Stimulated activated CD4-positive, alpha-beta T cell treated with anti-CD3 and anti-CD28 coated beads, TNF-alpha, amount 100 ng/mL, for 4 hours (primary cell): ENCODE results near the gene CD300C.
"Not testable (repeated sequence)": the region's sequence is repeated elsewhere in the genome, so short reads cannot be mapped to it uniquely, and the experiment has no call there.

Source experiments
- DNase-seq, 3 experiments: peaks; one replicate each; pipeline ENCODE4 v3.0.0-alpha.2; 2020; ENCODE audit warnings: low read depth in 3 of 3

CD300C gene

GRCh38 chr17:74513987-74514631 is 31.8 kb downstream of the CD300C start:
- no peak for DNase-seq

- DNase-seq = no peak
Observed at GRCh38 chr17:74512624-74513091, 33.3 kb downstream of the CD300C start.

DNA sequence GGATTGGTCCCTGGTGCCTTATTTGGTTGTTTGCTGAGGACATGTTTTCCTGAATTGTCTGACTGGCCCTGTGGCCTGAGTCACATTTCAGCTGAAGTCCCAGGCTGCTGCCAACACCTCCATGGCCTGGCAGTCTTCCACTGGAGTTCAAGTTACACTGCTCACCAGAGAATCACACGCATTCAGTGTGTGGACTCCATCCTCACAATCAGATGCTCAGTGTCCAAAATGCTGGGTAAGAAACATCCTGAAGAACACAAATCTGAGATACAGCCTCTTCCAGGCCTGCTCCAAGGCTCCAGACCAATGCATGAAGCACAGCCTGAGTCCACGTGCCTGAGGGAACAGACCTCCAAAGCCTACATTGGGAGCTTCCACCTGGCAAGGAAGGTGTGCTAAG is 33.9 kb downstream of the CD300C start:
- no peak for DNase-seq

DNA sequence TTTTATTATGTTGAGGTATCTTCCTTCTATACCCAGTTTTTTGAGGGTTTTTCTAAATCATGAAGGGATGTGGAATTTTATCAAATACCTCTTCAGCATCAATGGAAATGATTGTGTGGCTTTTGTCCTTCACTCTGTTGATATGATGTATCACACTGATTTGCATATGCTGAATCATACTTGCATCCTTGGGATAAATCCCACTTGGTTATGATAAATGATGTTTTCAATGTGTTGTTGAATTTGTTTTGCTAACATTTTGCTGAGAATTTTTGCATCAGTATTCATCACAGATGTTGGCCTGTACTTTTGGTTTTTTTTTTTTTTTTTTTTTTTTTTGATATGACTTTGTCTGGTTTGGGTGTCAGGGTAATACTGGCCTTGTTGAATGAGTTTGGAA is 37.8 kb downstream of the CD300C start:
- no peak for DNase-seq

- not testable (repeated sequence) for DNase-seq
Observed at GRCh38 chr17:74503949-74504348, 42.0 kb downstream of the CD300C start.

DNA sequence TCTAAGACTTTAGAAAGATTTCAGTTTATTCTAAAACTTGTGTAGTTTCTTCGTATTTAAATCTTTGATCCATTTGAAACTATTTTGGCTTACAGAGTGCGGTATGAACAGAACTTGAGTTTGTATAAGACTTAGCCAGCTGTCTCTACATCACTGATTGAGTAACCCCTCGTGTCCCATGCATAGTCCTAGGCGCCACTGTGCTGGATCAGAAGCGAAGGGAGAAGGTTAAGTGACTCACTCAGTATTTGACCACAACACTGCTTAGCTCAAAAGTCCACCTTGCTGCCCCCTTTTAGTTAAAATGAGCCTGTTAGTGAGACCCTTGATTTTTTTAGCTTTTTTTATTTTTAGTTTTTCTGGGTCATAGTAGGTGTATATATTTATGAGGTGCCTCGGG is 43.1 kb downstream of the CD300C start:
- DNase-seq = no peak

GRCh38 chr17:74499992-74500391 is 45.9 kb downstream of the CD300C start:
- DNase-seq = no peak

- DNase-seq = no peak
Observed at GRCh38 chr17:74497471-74497870, 48.4 kb downstream of the CD300C start.

DNA sequence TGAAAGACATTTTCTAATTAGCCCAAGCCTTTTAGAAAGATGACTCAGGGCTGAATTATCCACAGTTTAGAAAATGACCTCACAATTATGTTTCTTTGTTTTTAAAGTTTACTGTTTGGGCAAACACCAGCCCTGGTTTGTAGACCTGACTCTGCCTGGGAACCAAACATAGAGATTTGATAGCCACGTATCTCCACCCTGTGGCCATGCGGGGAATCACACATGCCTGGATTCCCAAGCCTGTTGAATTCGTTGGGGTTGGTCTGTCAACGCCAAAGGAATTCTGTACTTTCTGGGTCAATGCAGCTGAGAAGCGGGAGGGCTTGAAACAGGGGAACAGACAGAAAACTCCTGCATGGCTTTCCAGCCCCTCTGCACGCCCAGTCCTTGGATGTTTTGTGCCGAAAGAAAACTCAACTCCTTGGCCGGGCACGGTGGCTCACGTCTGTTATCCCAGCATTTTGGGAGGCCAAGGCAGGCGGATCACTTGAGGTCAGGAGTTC is 52.5 kb downstream of the CD300C start:
- DNase-seq = peak; percentile 34 to 37 (median 36)

GRCh38 chr17:74491626-74492025 is 54.3 kb downstream of the CD300C start:
- DNase-seq = no peak
